Measurements from ENCODE around the gene HTATIP2. TPM values are rescaled to one million over a fixed set of nuclear protein-coding genes. Genes with fewer than 3 reads are reported as not detected.

The HTATIP2 gene
- polyA plus RNA-seq, 1 of the 3 experiments (the other 2 are of a cell fraction), result not detected

DNA sequence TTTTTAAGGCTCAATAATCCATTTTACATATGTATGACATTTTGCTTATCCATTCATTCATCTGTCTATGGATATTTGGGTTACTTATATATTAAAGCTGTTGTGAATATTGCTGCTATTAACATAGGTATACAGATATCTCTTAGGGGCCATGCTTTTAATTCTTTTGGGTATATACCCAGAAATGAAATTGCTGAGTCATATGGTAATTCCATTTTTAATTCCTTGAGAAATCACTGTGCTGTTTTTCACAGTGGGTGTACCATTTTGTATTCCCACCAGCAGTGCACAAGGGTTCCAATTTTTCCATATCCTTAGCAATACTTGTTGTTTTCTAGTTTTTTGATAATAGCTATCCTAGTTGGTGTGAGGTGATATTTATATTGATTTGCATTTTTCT lies 43.0 kb downstream of the HTATIP2 start:
- Histone ChIP-seq H3K4me1 (ENCODE audit: control insufficient read depth in 1 of 2, insufficient read depth in 2 of 2, low read depth in 1 of 2, low read length in 1 of 2) (no peaks in the 10 kb centered on the region), H3K4me2 (no peak overlapping the region), H3K9me2 (no peaks in the 10 kb centered on the region), H3K4me3 (ENCODE audit: low read depth in 2 of 2, low read length in 1 of 2) (no peak overlapping the region), H2AFZ (ENCODE audit: low read depth) (no peak overlapping the region), H3K79me2 (ENCODE audit: insufficient read depth) (no peaks in the 10 kb centered on the region), H3K27me3 (ENCODE audit: insufficient read depth) (no peaks in the 10 kb centered on the region), H3F3A (replicated peaks; ENCODE audit: insufficient read depth) (peaks cover 6% of the 10 kb centered on the region), H3K27ac (ENCODE audit: low read depth in 2 of 2, low read length in 1 of 2) (no peak overlapping the region), H3K9ac (no peak overlapping the region), H4K20me1 (ENCODE audit: insufficient read depth) (no peaks in the 10 kb centered on the region), H3K36me3 (replicated peaks in 1 of 2; ENCODE audit: control insufficient read depth in 1 of 2, insufficient read depth in 2 of 2, low read length in 1 of 2) (peaks cover 49 to 75% of the 10 kb centered on the region in 2 experiments), H3K9me3 (no peaks in the 10 kb centered on the region)
- CTCF ChIA-PET, result interaction anchor here (1.3 to 3.0 kb wide), 2 partner anchors 9 to 204 kb away, joined by 5 to 16 read pairs; no protein-coding TSS in a partner anchor
- TF ChIP-seq RXRA (IDR thresholded peaks at IDR 0.05; ENCODE audit: borderline replicate concordance, low read depth), result no peak
- no peak for TF ChIP-seq IRF3 (IDR thresholded peaks at IDR 0.05; ENCODE audit: low read depth, low read length)
- TF ChIP-seq RFX5 (IDR thresholded peaks at IDR 0.05; ENCODE audit: low read length), result no peak
- TF ChIP-seq MAX (IDR thresholded peaks at IDR 0.05; ENCODE audit: low read depth), result no peak
- TF ChIP-seq RCOR1 (IDR thresholded peaks at IDR 0.05; ENCODE audit: low read length), result no peak
- no peak for DNase-seq
- POLR2A ChIA-PET, result no interaction called here

- Histone ChIP-seq H3F3A (replicated peaks; ENCODE audit: insufficient read depth) (peaks cover 6% of the 10 kb centered on the region), H3K9me2 (no peaks in the 10 kb centered on the region), H3K36me3 (replicated peaks in 1 of 2; ENCODE audit: control insufficient read depth in 1 of 2, insufficient read depth in 2 of 2, low read length in 1 of 2) (peaks cover 42 to 83% of the 10 kb centered on the region in 2 experiments), H3K9me3 (no peaks in the 10 kb centered on the region), H3K27me3 (ENCODE audit: insufficient read depth) (no peaks in the 10 kb centered on the region), H3K4me3 (ENCODE audit: low read depth in 2 of 2, low read length in 1 of 2) (no peak overlapping the region), H4K20me1 (ENCODE audit: insufficient read depth) (no peaks in the 10 kb centered on the region), H2AFZ (ENCODE audit: low read depth) (no peak overlapping the region), H3K79me2 (ENCODE audit: insufficient read depth) (no peaks in the 10 kb centered on the region), H3K4me2 (no peak overlapping the region), H3K27ac (ENCODE audit: low read depth in 2 of 2, low read length in 1 of 2) (no peak overlapping the region), H3K9ac (no peak overlapping the region), H3K4me1 (ENCODE audit: control insufficient read depth in 1 of 2, insufficient read depth in 2 of 2, low read depth in 1 of 2, low read length in 1 of 2) (no peaks in the 10 kb centered on the region)
- no peak for TF ChIP-seq ZBTB33 (IDR thresholded peaks at IDR 0.05; ENCODE audit: borderline replicate concordance, low read depth)
- no peak for TF ChIP-seq YY1 (IDR thresholded peaks at IDR 0.05; ENCODE audit: low read depth)
- TF ChIP-seq IRF3 (IDR thresholded peaks at IDR 0.05; ENCODE audit: low read depth, low read length), result no peak
- no peak for TF ChIP-seq USF2 (IDR thresholded peaks at IDR 0.05; ENCODE audit: borderline replicate concordance, low read depth, low read length)
- TF ChIP-seq FOXJ3 (CRISPR knock-in tag; IDR thresholded peaks at IDR 0.05), result no peak
- no peak for TF ChIP-seq NRF1 (IDR thresholded peaks at IDR 0.05; ENCODE audit: low read depth, low read length)
- no peak for TF ChIP-seq POLR2AphosphoS5 (IDR thresholded peaks at IDR 0.05; ENCODE audit: low read depth, low read length)
- no peak for TF ChIP-seq RXRA (IDR thresholded peaks at IDR 0.05; ENCODE audit: borderline replicate concordance, low read depth)
- no peak for TF ChIP-seq NFIC (IDR thresholded peaks at IDR 0.05; ENCODE audit: borderline replicate concordance)
- TF ChIP-seq EP300 (IDR thresholded peaks at IDR 0.05; ENCODE audit: borderline replicate concordance in 1 of 2, low read depth in 1 of 2, low read length in 1 of 2), result no peak
- TF ChIP-seq MEF2A (IDR thresholded peaks at IDR 0.05; ENCODE audit: borderline replicate concordance, low read depth), result no peak
- TF ChIP-seq CHD2 (IDR thresholded peaks at IDR 0.05; ENCODE audit: low read length, partially characterized antibody), result no peak
- WGBS (ENCODE audit: low lambda C conversion rate), result 65% methylated on average over 3 of the region's 3 CpGs
- ChIA-PET CTCF (interaction anchor here (0.9 kb wide), 1 partner anchor 10 kb away, joined by 5 read pairs; no protein-coding TSS in a partner anchor), POLR2A (no interaction called here)
- DNase-seq, result no peak
These were observed 43.8 kb downstream of the HTATIP2 start for GRCh38 chr11:20407344-20407743.
